HepG2 (cell line): ENCODE measurements around the gene C1QC. TPM values are rescaled to one million over a fixed set of nuclear protein-coding genes. Genes with fewer than 3 reads are reported as not detected.
A peak's percentile ranks its signal among the peaks of the same experiment; 100 is the strongest.

Experiments
- ATRX ChIP-seq: sonication (generic); formaldehyde crosslinking; IDR thresholded peaks from 2 replicates; pipeline ENCODE4 v1.4.0; 2020; ENCODE audit warnings: missing genetic modification reagents, borderline replicate concordance
- DBP ChIP-seq: sonication (generic); formaldehyde crosslinking; IDR thresholded peaks from 2 replicates; pipeline ENCODE4 v1.4.0; 2020; ENCODE audit warnings: missing genetic modification reagents; ENCODE audit errors: not compliant biosample characterization
- FOXA3 ChIP-seq: IDR thresholded peaks from 2 replicates; pipeline ENCODE4 v1.6.1; 2016; ENCODE audit warnings: missing genetic modification reagents, missing compliant biosample characterization
- HES4 ChIP-seq: sonication (generic); formaldehyde crosslinking; IDR thresholded peaks from 2 replicates; pipeline ENCODE4 v1.9.0; 2021; ENCODE audit warnings: mild to moderate bottlenecking, missing genetic modification reagents, borderline replicate concordance
- HNRNPL ChIP-seq: fragments of 200-400 bp; formaldehyde crosslinking; IDR thresholded peaks from 2 replicates; pipeline ENCODE4 v1.6.1; 2017; ENCODE audit warnings: mild to moderate bottlenecking, low read depth, low read length
- IRF9 ChIP-seq: sonication (generic); formaldehyde crosslinking; IDR thresholded peaks from 2 replicates; pipeline ENCODE4 v1.8.0; 2022; ENCODE audit warnings: missing genetic modification reagents, mild to moderate bottlenecking, borderline replicate concordance
- KDM4B ChIP-seq: sonication (generic); formaldehyde crosslinking; IDR thresholded peaks from 2 replicates; pipeline ENCODE4 v1.4.0; 2020; ENCODE audit warnings: missing genetic modification reagents
- RARG ChIP-seq: sonication (generic); formaldehyde crosslinking; IDR thresholded peaks from 2 replicates; pipeline ENCODE4 v1.4.0; 2020; ENCODE audit warnings: low read depth, mild to moderate bottlenecking, missing genetic modification reagents
- RFXANK ChIP-seq: IDR thresholded peaks from 2 replicates; pipeline ENCODE4 v1.6.1; 2016
- SP1 ChIP-seq, 2 experiments: fragments of 450-650 bp in 1 of 2; sonication (generic) in 1 of 2; formaldehyde crosslinking in 1 of 2; IDR thresholded peaks; 2 replicates each; pipeline versions ENCODE4 v1.4.0 to v1.6.1; 2016 to 2020; ENCODE audit warnings: missing genetic modification reagents in 1 of 2
- SYNCRIP ChIP-seq: fragments of 200-400 bp; formaldehyde crosslinking; IDR thresholded peaks from 2 replicates; pipeline ENCODE4 v1.6.1; 2018; ENCODE audit warnings: mild to moderate bottlenecking, low read depth, low read length; ENCODE audit not compliant: insufficient read depth
- TCF7 ChIP-seq: sonication (generic); IDR thresholded peaks from 2 replicates; pipeline ENCODE4 v1.6.1; 2016; ENCODE audit warnings: antibody characterized with exemption, low read depth
- ZBTB42 ChIP-seq: sonication (generic); formaldehyde crosslinking; IDR thresholded peaks from 2 replicates; pipeline ENCODE4 v1.5.0; 2020; ENCODE audit warnings: mild to moderate bottlenecking, missing genetic modification reagents
- ZNF256 ChIP-seq: sonication (generic); formaldehyde crosslinking; conservative IDR thresholded peaks from 2 replicates; pipeline ENCODE4 v1.4.0; 2020; ENCODE audit warnings: missing genetic modification reagents
- ZNF382 ChIP-seq: sonication (generic); formaldehyde crosslinking; IDR thresholded peaks from 2 replicates; pipeline ENCODE4 v1.5.0; 2020; ENCODE audit warnings: missing genetic modification reagents, mild to moderate bottlenecking, borderline replicate concordance
- ZNF7 ChIP-seq: IDR thresholded peaks from 2 replicates; pipeline ENCODE4 v1.6.1; 2016; ENCODE audit warnings: missing biosample characterization, missing genetic modification reagents
- ZNF790 ChIP-seq: sonication (generic); formaldehyde crosslinking; IDR thresholded peaks from 2 replicates; pipeline ENCODE4 v1.8.0; 2022; ENCODE audit warnings: missing genetic modification reagents, mild to moderate bottlenecking, borderline replicate concordance
- polyA plus RNA-seq, 8 experiments: library from polyadenylated mRNA; depleted of rRNA in 3 of 8; stranded (reverse) in 7 of 8; unstranded in 1 of 8; fragments of >200 nt; fragmentation: Illumina TruSeq in 4 of 8; extraction: Trizol in 4 of 8; gene quantifications; 2 replicates each; pipeline versions ENCODE4 v1.2.1 to v1.2.3, GENCODE V29; 2011 to 2016; ENCODE audit warnings: low read depth in 4 of 8, missing spikeins in 1 of 8, mixed read lengths in 1 of 8; ENCODE audit not compliant: insufficient read depth in 1 of 8
- total RNA-seq, 5 experiments: library from RNA; depleted of rRNA; stranded (reverse); fragments of >200 nt; fragmentation: Illumina TruSeq; extraction: Trizol; gene quantifications; 2 replicates each; pipeline ENCODE4 v1.2.3, GENCODE V29; 2016; ENCODE audit warnings: low read depth in 1 of 5

Gene C1QC
- total and polyA plus RNA-seq, 2 of the 13 experiments (the other 11 are each of a cell fraction or from before 2014, with no cell fraction given) = not detected

- TF ChIP-seq SP1 (IDR thresholded peaks at IDR 0.05) (no peak), SP1 (CRISPR knock-in tag; IDR thresholded peaks at IDR 0.05) (no peak), SYNCRIP (no peak), HNRNPL (0 out of 2 replicates have a peak, but pooled peaks have one; percentile 30), ZNF256 (CRISPR knock-in tag) (no peak), ZNF382 (CRISPR knock-in tag) (no peak), ZNF7 (CRISPR knock-in tag) (no peak), IRF9 (no peak), KDM4B (CRISPR knock-in tag) (no peak), TCF7 (0 out of 2 replicates have a peak, but pooled peaks have one; percentile 23), ATRX (CRISPR knock-in tag) (no peak), HES4 (CRISPR knock-in tag) (no peak), RFXANK (CRISPR knock-in tag) (no peak), FOXA3 (CRISPR knock-in tag) (0 out of 2 replicates have a peak, but pooled peaks have one; percentile 14), RARG (CRISPR knock-in tag) (no peak), ZBTB42 (CRISPR knock-in tag) (no peak), ZNF790 (CRISPR knock-in tag) (no peak), DBP (CRISPR knock-in tag) (no peak)
Observed at GRCh38 chr1:22680726-22681125, 37.3 kb downstream of the C1QC start (continued).
